ENCODE results near the gene TSPO. TPM values are rescaled to one million over a fixed set of nuclear protein-coding genes. Genes with fewer than 3 reads are reported as not detected.

Gene TSPO
- total and polyA plus RNA-seq, 9 of the 15 experiments (the other 6 are each of a cell fraction or from before 2014, with no cell fraction given), result 4.9 to 126 (median 25.3) TPM

GRCh38 chr22:43186272-43187170 is 35.2 kb downstream of the TSPO start, which contains the start of gene TTLL12 (continued):
- TF ChIP-seq VEZF1 (CRISPR knock-in tag; IDR thresholded peaks at IDR 0.05) (peak; percentile 93), CBFB (CRISPR knock-in tag; IDR thresholded peaks at IDR 0.05) (no peak), MNT (conservative IDR thresholded peaks at IDR 0.05) (0 out of 4 replicates have a peak, but pooled peaks of 1 of the 2 experiments have one; percentile 25), FOXJ2 (tag; IDR thresholded peaks at IDR 0.05) (no peak), PHF21A (IDR thresholded peaks at IDR 0.05; ENCODE audit: borderline replicate concordance, low read depth) (no peak), ZBTB43 (CRISPR knock-in tag; IDR thresholded peaks at IDR 0.05) (no peak), ZNF445 (CRISPR knock-in tag; IDR thresholded peaks at IDR 0.05; ENCODE audit: low read depth) (no peak), PCBP2 (IDR thresholded peaks at IDR 0.05; ENCODE audit: low read depth, low read length, poor library complexity, severe bottlenecking) (no peak), SMAD4 (CRISPR knock-in tag; conservative IDR thresholded peaks at IDR 0.05) (peak; percentile 88), SIN3B (IDR thresholded peaks at IDR 0.05; ENCODE audit: low read depth) (peak; percentile 47; the same call in 1 of the 2 replicates), KDM5B (IDR thresholded peaks at IDR 0.05; ENCODE audit: insufficient replicate concordance, low read depth, low read length) (peak; percentile 70), ATF7 (IDR thresholded peaks at IDR 0.05) (0 out of 2 replicates have a peak, but pooled peaks have one; percentile 13), CHD1 (IDR thresholded peaks at IDR 0.05; ENCODE audit: low read length) (peak; percentile 91), ID3 (CRISPR knock-in tag; IDR thresholded peaks at IDR 0.05) (no peak), ID3 (tag; IDR thresholded peaks at IDR 0.05) (0 out of 2 replicates have a peak, but pooled peaks have one; percentile 29), PURB (CRISPR knock-in tag; IDR thresholded peaks at IDR 0.05; ENCODE audit: low read depth) (no peak), TRIM28 (IDR thresholded peaks at IDR 0.05) (no peak), GATAD2B (IDR thresholded peaks at IDR 0.05; ENCODE audit: borderline replicate concordance) (peak; percentile 61), SIRT6 (IDR thresholded peaks at IDR 0.05; ENCODE audit: low read depth, low read length) (no peak), ELK3 (CRISPR knock-in tag; IDR thresholded peaks at IDR 0.05) (no peak), SRSF1 (IDR thresholded peaks at IDR 0.05; ENCODE audit: low read depth, low read length) (no peak), NFE2 (IDR thresholded peaks at IDR 0.05; ENCODE audit: low read depth) (no peak)
